ENCODE results near the gene PGS1. TPM values are rescaled to one million over a fixed set of nuclear protein-coding genes. Genes with fewer than 3 reads are reported as not detected.

Gene PGS1
- total RNA-seq, 1 experiment from 2014 or later = 42.5 TPM

DNA sequence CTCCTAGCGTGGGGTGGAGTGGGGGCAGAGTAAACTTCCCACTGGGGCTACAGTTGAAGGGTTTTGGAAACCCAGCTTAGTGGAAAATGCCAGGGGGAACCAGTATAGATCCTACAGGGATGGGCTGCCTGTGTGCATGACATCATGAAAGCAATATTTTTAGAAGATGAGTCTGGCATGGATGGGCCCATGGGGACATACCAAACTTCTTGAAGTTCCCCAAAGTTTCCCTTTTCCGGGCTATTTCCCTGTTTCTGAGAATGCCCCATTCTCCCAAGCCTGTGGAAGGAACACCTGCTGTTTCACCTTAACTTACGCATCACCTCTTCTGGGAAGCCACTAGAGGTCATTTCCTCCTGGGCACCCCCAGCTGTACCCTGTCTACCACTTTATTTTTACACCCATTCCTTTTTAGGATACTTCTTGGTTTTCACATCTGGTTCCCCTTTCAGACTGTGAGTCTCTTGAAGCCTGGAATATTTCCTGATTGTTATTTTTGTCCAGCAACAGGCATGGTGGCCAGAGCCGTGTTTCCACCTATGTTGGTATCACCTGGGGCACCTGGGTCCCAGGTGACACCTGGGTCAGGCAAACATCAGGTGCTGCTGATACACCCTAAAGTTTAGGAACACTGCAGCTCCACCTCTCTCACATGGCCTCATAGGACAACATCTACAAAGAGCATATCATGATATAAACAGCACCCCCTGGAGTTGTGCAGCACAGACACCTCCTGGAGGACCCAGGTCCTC is 28.4 kb upstream of the PGS1 start:
- intact Hi-C loops (cut with micrococcal nuclease; ENCODE audit: unreplicated experiment) = no loop called here

DNA sequence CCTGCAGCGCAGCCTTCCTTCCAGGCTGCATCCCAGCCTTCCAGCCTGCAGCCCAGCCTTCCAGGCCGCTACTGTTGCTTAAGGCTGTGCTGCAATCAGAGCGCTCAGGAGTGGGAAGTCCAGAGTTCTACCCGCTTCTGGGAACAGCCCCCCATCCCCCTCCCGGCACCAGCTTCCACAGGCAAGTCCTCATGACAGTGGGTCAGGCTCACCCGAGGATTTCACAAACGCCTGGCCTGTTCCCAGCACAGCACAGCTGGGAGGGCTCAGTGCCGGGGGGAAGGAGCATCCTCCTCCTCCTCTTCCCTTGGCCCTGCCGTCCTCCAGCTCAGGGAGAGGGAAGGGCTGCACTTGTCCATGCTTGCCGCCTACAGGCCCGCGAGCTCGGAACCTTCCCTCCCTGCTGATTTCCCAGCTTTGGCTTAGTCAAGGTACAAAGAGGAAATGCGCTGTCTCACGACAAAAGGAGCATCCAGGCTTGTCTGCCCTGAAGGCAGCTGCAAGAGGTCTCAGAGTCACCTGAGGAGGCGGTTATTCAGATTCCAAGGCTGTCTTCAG is 26.9 kb upstream of the PGS1 start:
- intact Hi-C loops (cut with micrococcal nuclease; ENCODE audit: unreplicated experiment) = no loop called here
- CTCF ChIA-PET = no interaction called here
- POLR2A ChIA-PET (ENCODE audit: low non-redundant PET) = no interaction called here
- no peak overlapping the region for H3K4me3 ChIP-seq (ENCODE audit: low read depth, low read length, poor library complexity, severe bottlenecking)
- H3K9me3 ChIP-seq (ENCODE audit: low read depth, low read length, poor library complexity, severe bottlenecking) = no peaks in the 10 kb centered on the region
- H3K27me3 ChIP-seq (replicated peaks; ENCODE audit: insufficient read depth, low read depth, low read length, poor library complexity) = no peaks in the 10 kb centered on the region
- no TSS peak for BruUV-seq (replicated peaks)
- TF ChIP-seq, protein P1, sequence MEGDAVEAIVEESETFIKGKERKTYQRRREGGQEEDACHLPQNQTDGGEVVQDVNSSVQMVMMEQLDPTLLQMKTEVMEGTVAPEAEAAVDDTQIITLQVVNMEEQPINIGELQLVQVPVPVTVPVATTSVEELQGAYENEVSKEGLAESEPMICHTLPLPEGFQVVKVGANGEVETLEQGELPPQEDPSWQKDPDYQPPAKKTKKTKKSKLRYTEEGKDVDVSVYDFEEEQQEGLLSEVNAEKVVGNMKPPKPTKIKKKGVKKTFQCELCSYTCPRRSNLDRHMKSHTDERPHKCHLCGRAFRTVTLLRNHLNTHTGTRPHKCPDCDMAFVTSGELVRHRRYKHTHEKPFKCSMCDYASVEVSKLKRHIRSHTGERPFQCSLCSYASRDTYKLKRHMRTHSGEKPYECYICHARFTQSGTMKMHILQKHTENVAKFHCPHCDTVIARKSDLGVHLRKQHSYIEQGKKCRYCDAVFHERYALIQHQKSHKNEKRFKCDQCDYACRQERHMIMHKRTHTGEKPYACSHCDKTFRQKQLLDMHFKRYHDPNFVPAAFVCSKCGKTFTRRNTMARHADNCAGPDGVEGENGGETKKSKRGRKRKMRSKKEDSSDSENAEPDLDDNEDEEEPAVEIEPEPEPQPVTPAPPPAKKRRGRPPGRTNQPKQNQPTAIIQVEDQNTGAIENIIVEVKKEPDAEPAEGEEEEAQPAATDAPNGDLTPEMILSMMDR (conservative IDR thresholded peaks at IDR 0.05; ENCODE audit: low read depth, low read length) = no peak
- H3K4me1 ChIP-seq (ENCODE audit: insufficient read depth, low read length, poor library complexity, severe bottlenecking) = peaks cover 29% of the 10 kb centered on the region
- DNase-seq (ENCODE audit: low spot score) = no peak
- H3K36me3 ChIP-seq (ENCODE audit: insufficient read depth, low read length, poor library complexity, severe bottlenecking) = no peaks in the 10 kb centered on the region
- no peak overlapping the region for H3K27ac ChIP-seq (ENCODE audit: low read depth, low read length, poor library complexity, severe bottlenecking)

More for the DNA sequence above, 28.4 kb upstream of the PGS1 start:
- Histone ChIP-seq H3K36me3 (ENCODE audit: insufficient read depth, low read length, poor library complexity, severe bottlenecking) (no peaks in the 10 kb centered on the region), H3K27me3 (replicated peaks; ENCODE audit: insufficient read depth, low read depth, low read length, poor library complexity) (no peaks in the 10 kb centered on the region), H3K9me3 (ENCODE audit: low read depth, low read length, poor library complexity, severe bottlenecking) (no peaks in the 10 kb centered on the region), H3K4me3 (ENCODE audit: low read depth, low read length, poor library complexity, severe bottlenecking) (no peak overlapping the region), H3K4me1 (ENCODE audit: insufficient read depth, low read length, poor library complexity, severe bottlenecking) (peaks cover 23% of the 10 kb centered on the region), H3K27ac (ENCODE audit: low read depth, low read length, poor library complexity, severe bottlenecking) (no peak overlapping the region)
- ChIA-PET POLR2A (ENCODE audit: low non-redundant PET) (no interaction called here), CTCF (no interaction called here)
- DNase-seq (ENCODE audit: low spot score) = no peak
- no TSS peak for BruUV-seq (replicated peaks)
- TF ChIP-seq, protein P1 (conservative IDR thresholded peaks at IDR 0.05; ENCODE audit: low read depth, low read length) = peak; percentile 39
- no peak for TF ChIP-seq EZH2 (IDR thresholded peaks at IDR 0.05; ENCODE audit: borderline replicate concordance, low read depth, low read length, poor library complexity, severe bottlenecking)

DNA sequence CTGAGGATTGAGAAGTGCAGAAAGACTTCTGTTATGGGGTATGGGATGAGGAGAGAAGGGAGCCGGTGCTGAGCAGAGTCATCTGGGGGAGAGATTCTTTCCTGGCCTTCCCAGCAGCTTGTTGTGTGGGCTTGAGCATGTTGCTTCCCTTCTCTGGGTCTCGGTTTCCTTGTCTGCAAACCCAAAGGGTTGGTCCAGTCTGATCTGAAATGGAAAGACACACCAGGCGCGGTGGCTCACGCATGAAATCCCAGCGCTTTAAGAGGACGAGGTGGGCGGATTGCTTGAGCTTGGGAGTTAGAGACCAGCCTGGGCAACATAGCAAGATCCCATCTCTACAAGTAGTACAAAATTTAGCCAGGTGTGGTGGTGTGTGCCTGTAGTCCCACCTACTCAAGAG is 24.6 kb upstream of the PGS1 start:
- peaks cover 43% of the 10 kb centered on the region for H3K4me1 ChIP-seq (ENCODE audit: insufficient read depth, low read length, poor library complexity, severe bottlenecking)

More for the DNA sequence above, 24.6 kb upstream of the PGS1 start:
- no TSS peak for BruUV-seq (replicated peaks)
- intact Hi-C loops (cut with micrococcal nuclease; ENCODE audit: unreplicated experiment) = no loop called here
- no peak for DNase-seq (ENCODE audit: low spot score)
- Histone ChIP-seq H3K4me3 (ENCODE audit: low read depth, low read length, poor library complexity, severe bottlenecking) (no peak overlapping the region), H3K27ac (ENCODE audit: low read depth, low read length, poor library complexity, severe bottlenecking) (peak overlapping the region; percentile 76), H3K9me3 (ENCODE audit: low read depth, low read length, poor library complexity, severe bottlenecking) (no peaks in the 10 kb centered on the region), H3K36me3 (ENCODE audit: insufficient read depth, low read length, poor library complexity, severe bottlenecking) (no peaks in the 10 kb centered on the region), H3K27me3 (replicated peaks; ENCODE audit: insufficient read depth, low read depth, low read length, poor library complexity) (no peaks in the 10 kb centered on the region)
- CTCF ChIA-PET = no interaction called here
- TF ChIP-seq, protein P1 (conservative IDR thresholded peaks at IDR 0.05; ENCODE audit: low read depth, low read length) = no peak
- no peak for TF ChIP-seq EZH2 (IDR thresholded peaks at IDR 0.05; ENCODE audit: borderline replicate concordance, low read depth, low read length, poor library complexity, severe bottlenecking)
- POLR2A ChIA-PET (ENCODE audit: low non-redundant PET) = no interaction called here
